CD14-positive monocyte (primary cell): ENCODE data around the gene NATD1. TPM values are rescaled to one million over a fixed set of nuclear protein-coding genes. Genes with fewer than 3 reads are reported as not detected.

Source experiments
- DNase-seq, 3 donors: peaks; one replicate each; pipeline ENCODE4 v3.0.0-alpha.2; 2011 to 2022
- H2AFZ ChIP-seq: 2 replicates; pipeline ENCODE4 v1.6.0; 2012; ENCODE audit warnings: mild to moderate bottlenecking, low read depth, low read length, inconsistent platforms; ENCODE audit not compliant: insufficient read depth, poor library complexity, severe bottlenecking
- H3K27ac ChIP-seq, 2 donors: 1 replicate in 1 of 2; 2 replicates in 1 of 2; pipeline ENCODE4 v1.5.1; 2012 to 2013; ENCODE audit warnings: low read length in 2 of 2, control low read depth in 1 of 2, inconsistent platforms in 1 of 2, low read depth in 1 of 2, mild to moderate bottlenecking in 1 of 2
- H3K27me3 ChIP-seq, 2 donors: one replicate each; pipeline versions ENCODE4 v1.6.0 to v1.6.1; 2011 to 2013; ENCODE audit warnings: low read length in 2 of 2; ENCODE audit not compliant: control insufficient read depth in 2 of 2, insufficient read depth in 2 of 2
- H3K36me3 ChIP-seq, 2 donors: replicated peaks in 1 of 2; 1 replicate in 1 of 2; 2 replicates in 1 of 2; pipeline versions ENCODE4 v1.5.1 to v1.6.1; 2012 to 2013; ENCODE audit warnings: low read length in 2 of 2, control low read depth in 1 of 2, inconsistent platforms in 1 of 2, mild to moderate bottlenecking in 1 of 2; ENCODE audit not compliant: insufficient read depth in 2 of 2, control insufficient read depth in 1 of 2
- H3K4me1 ChIP-seq, 2 donors: 1 replicate in 1 of 2; 2 replicates in 1 of 2; pipeline versions ENCODE4 v1.5.1 to v1.6.1; 2012 to 2013; ENCODE audit warnings: low read length in 2 of 2, control low read depth in 1 of 2, inconsistent platforms in 1 of 2, mild to moderate bottlenecking in 1 of 2, moderate library complexity in 1 of 2; ENCODE audit not compliant: insufficient read depth in 2 of 2, control insufficient read depth in 1 of 2
- H3K4me2 ChIP-seq: replicated peaks from 2 replicates; pipeline ENCODE3; 2012; ENCODE audit warnings: low read length, moderate library complexity, mild to moderate bottlenecking; ENCODE audit not compliant: poor library complexity, severe bottlenecking; ENCODE audit errors: extremely low read depth
- H3K4me3 ChIP-seq, 3 experiments: fragments of 200-600 bp in 1 of 3; sonication (generic) in 1 of 3; replicated peaks in 1 of 3; 1 replicate in 2 of 3; 2 replicates in 1 of 3; pipeline ENCODE4 v1.5.1; 2011 to 2013; ENCODE audit warnings: low read length in 3 of 3, mild to moderate bottlenecking in 3 of 3, control low read depth in 2 of 3, low read depth in 2 of 3, inconsistent platforms in 1 of 3, moderate library complexity in 1 of 3
- H3K79me2 ChIP-seq: 2 replicates; pipeline ENCODE4 v1.6.0; 2012; ENCODE audit warnings: mild to moderate bottlenecking, control low read depth, inconsistent platforms, low read length, moderate library complexity; ENCODE audit not compliant: insufficient read depth
- H3K9ac ChIP-seq: 2 replicates; pipeline ENCODE4 v1.6.0; 2017; ENCODE audit warnings: low read length, mild to moderate bottlenecking; ENCODE audit not compliant: insufficient read depth, poor library complexity, severe bottlenecking
- H3K9me3 ChIP-seq, 2 donors: replicated peaks in 1 of 2; 1 replicate in 1 of 2; 2 replicates in 1 of 2; pipeline versions ENCODE4 v1.5.1 to v1.6.1; 2012 to 2013; ENCODE audit warnings: low read length in 2 of 2, control low read depth in 1 of 2; ENCODE audit not compliant: control insufficient read depth in 1 of 2, insufficient read depth in 1 of 2
- H4K20me1 ChIP-seq: 2 replicates; pipeline ENCODE4 v1.6.0; 2012; ENCODE audit warnings: mild to moderate bottlenecking, low read length, control low read depth, moderate library complexity; ENCODE audit not compliant: insufficient read depth
- H3K27ac Mint-ChIP-seq, 7 donors: one replicate each; pipeline ENCODE4 v1.8.0; 2020; ENCODE audit warnings: mild to moderate bottlenecking in 7 of 7, mixed read lengths in 7 of 7, moderate library complexity in 6 of 7, inconsistent platforms in 2 of 7
- H3K27me3 Mint-ChIP-seq, 3 donors: one replicate each; pipeline ENCODE4 v1.8.0; 2021 to 2022; ENCODE audit warnings: low read depth in 3 of 3, mild to moderate bottlenecking in 3 of 3, mixed read lengths in 3 of 3, moderate library complexity in 3 of 3, inconsistent platforms in 1 of 3
- H3K36me3 Mint-ChIP-seq, 2 donors: one replicate each; pipeline ENCODE4 v1.8.0; 2020; ENCODE audit warnings: mixed read lengths in 2 of 2, inconsistent platforms in 1 of 2, mild to moderate bottlenecking in 1 of 2
- H3K4me1 Mint-ChIP-seq: one replicate; pipeline ENCODE4 v1.8.0; 2020; ENCODE audit warnings: mild to moderate bottlenecking, mixed read lengths
- H3K4me3 Mint-ChIP-seq, 2 donors: one replicate each; pipeline ENCODE4 v1.8.0; 2020; ENCODE audit warnings: mild to moderate bottlenecking in 2 of 2, mixed read lengths in 2 of 2, moderate library complexity in 1 of 2
- H3K9me3 Mint-ChIP-seq, 7 donors: one replicate each; pipeline ENCODE4 v1.8.0; 2020 to 2022; ENCODE audit warnings: mixed read lengths in 7 of 7, mild to moderate bottlenecking in 6 of 7, moderate library complexity in 6 of 7, inconsistent platforms in 2 of 7
- CTCF ChIP-seq: fragments of 200-600 bp; IDR thresholded peaks from one replicate; pipeline ENCODE4 v1.8.0; 2022; ENCODE audit warnings: antibody characterized with exemption, mild to moderate bottlenecking
- WGBS: methylation state at CpG from one replicate; pipeline ENCODE4 v1.1.5; 2013; ENCODE audit warnings: missing lambda C conversion rate; ENCODE audit not compliant: insufficient coverage; 5-methylcytosine and 5-hydroxymethylcytosine counted together
- intact Hi-C, 2 donors: fragments of 100-400 bp; cut with micrococcal nuclease; formaldehyde crosslinking; loops; one replicate each; pipeline versions ENCODE4 v1.15.0 to v1.15.1; 2023
- polyA plus RNA-seq, 3 donors: library from polyadenylated mRNA; depleted of rRNA in 1 of 3; unstranded in 2 of 3; stranded (reverse) in 1 of 3; fragments of 300-500 nt in 2 of 3; fragments of >200 nt in 1 of 3; fragmentation: Illumina TruSeq in 2 of 3; gene quantifications; 1 replicate in 2 of 3; 2 replicates in 1 of 3; pipeline ENCODE4 v1.2.3, GENCODE V29; 2012 to 2021

The NATD1 gene
- polyA plus RNA-seq, 3 donors: 3.0 to 13.6 (median 3.8) TPM

- H3K27me3 ChIP-seq: no peaks in the 10 kb centered on the region
- peaks cover 84% of the 10 kb centered on the region for H4K20me1 ChIP-seq
- no peaks in the 10 kb centered on the region for H3K9me3 Mint-ChIP-seq
- H3K4me2 ChIP-seq: peak overlapping the region; percentile 34
- H3K36me3 Mint-ChIP-seq: peaks cover 16 to 45% of the 10 kb centered on the region in 2 donors
- DNase-seq: peak; percentile 41 to 64 (median 46)
- WGBS: 31% methylated on average over 14 of the region's 15 CpGs
- H3K27me3 Mint-ChIP-seq: no peaks in the 10 kb centered on the region
- H3K27ac Mint-ChIP-seq: peak overlapping the region; percentile 72 to 97 (median 88)
- H3K4me3 Mint-ChIP-seq: peak overlapping the region; percentile 43 to 46
- H3K4me1 ChIP-seq: peaks cover 45 to 50% of the 10 kb centered on the region in 2 donors
- H3K9ac ChIP-seq: no peak overlapping the region
- TF ChIP-seq CTCF: no peak
- intact Hi-C loops: loop anchor here (5.0 kb wide), 4 partner anchors 42 to 168 kb away; partner anchors contain the start of genes NATD1 (in 2 of the 2), DHRS7B (in 1 of the 2) and USP22 (in 1 of the 2)
- no peak overlapping the region for H2AFZ ChIP-seq
- H3K4me3 ChIP-seq: no peak overlapping the region
- H3K36me3 ChIP-seq: peaks cover 29 to 47% of the 10 kb centered on the region in 2 donors
- peaks cover 97% of the 10 kb centered on the region for H3K79me2 ChIP-seq
- peak overlapping the region; percentile 26 to 93 for H3K27ac ChIP-seq
- H3K4me1 Mint-ChIP-seq: peaks cover 43% of the 10 kb centered on the region
- no peaks in the 10 kb centered on the region for H3K9me3 ChIP-seq
These were observed 42.7 kb downstream of the NATD1 start for GRCh38 chr17:21210411-21211076.

GRCh38 chr17:21209511-21210175 lies 43.6 kb downstream of the NATD1 start:
- no peak for DNase-seq
- no peak for TF ChIP-seq CTCF
- Histone ChIP-seq H3K27ac (peak overlapping the region in 1 of 2 donors; percentile 93), H3K4me2 (no peak overlapping the region), H3K27me3 (no peaks in the 10 kb centered on the region), H3K79me2 (peaks cover 97% of the 10 kb centered on the region), H3K4me3 (no peak overlapping the region), H3K9me3 (no peaks in the 10 kb centered on the region), H4K20me1 (peaks cover 93% of the 10 kb centered on the region), H3K4me1 (peaks cover 36 to 41% of the 10 kb centered on the region in 2 donors), H2AFZ (no peak overlapping the region), H3K36me3 (peaks cover 29 to 56% of the 10 kb centered on the region in 2 donors), H3K9ac (no peak overlapping the region)
- intact Hi-C loops: loop anchor here (5.0 kb wide), 4 partner anchors 43 to 167 kb away; partner anchors contain the start of genes NATD1 (in 2 of the 2), DHRS7B (in 1 of the 2) and USP22 (in 1 of the 2)
- H3K9me3 Mint-ChIP-seq: no peaks in the 10 kb centered on the region
- peaks cover 17 to 54% of the 10 kb centered on the region in 2 donors for H3K36me3 Mint-ChIP-seq
- peaks cover 40% of the 10 kb centered on the region for H3K4me1 Mint-ChIP-seq
- WGBS: 94% methylated on average over 13 of the region's 17 CpGs
- H3K4me3 Mint-ChIP-seq: no peak overlapping the region
- no peaks in the 10 kb centered on the region for H3K27me3 Mint-ChIP-seq
- H3K27ac Mint-ChIP-seq: peak overlapping the region in 6 of 7 donors; percentile 18 to 97 (median 70)
